AG09309 (cell line): Measurements from ENCODE around the gene NEK9.

ENCODE experiments used
- DNase-seq: peaks from one replicate; pipeline ENCODE4 v3.0.0-alpha.2; 2010; ENCODE audit warnings: low read depth
- H3K4me3 ChIP-seq: 2 replicates; pipeline ENCODE4 v1.5.1; 2011; ENCODE audit warnings: mild to moderate bottlenecking, low read depth, low read length, moderate library complexity; ENCODE audit not compliant: control insufficient read depth
- CTCF ChIP-seq: IDR thresholded peaks from 2 replicates; pipeline ENCODE4 v1.5.1; 2011; ENCODE audit warnings: mild to moderate bottlenecking, low read depth, low read length, inconsistent platforms; ENCODE audit not compliant: insufficient read depth, control insufficient read depth; ENCODE audit errors: missing control alignments

The NEK9 gene

GRCh38 chr14:75126679-75127473, at the start of gene NEK9:
TSS of gene NEK9 (minus strand) at chr14:75127048. CDS start at chr14:75126921, 127 bp downstream.
- TF ChIP-seq CTCF: no peak
- peak within 1 kb of the TSS; percentile 60 for H3K4me3 ChIP-seq
- no peak for DNase-seq

DNA sequence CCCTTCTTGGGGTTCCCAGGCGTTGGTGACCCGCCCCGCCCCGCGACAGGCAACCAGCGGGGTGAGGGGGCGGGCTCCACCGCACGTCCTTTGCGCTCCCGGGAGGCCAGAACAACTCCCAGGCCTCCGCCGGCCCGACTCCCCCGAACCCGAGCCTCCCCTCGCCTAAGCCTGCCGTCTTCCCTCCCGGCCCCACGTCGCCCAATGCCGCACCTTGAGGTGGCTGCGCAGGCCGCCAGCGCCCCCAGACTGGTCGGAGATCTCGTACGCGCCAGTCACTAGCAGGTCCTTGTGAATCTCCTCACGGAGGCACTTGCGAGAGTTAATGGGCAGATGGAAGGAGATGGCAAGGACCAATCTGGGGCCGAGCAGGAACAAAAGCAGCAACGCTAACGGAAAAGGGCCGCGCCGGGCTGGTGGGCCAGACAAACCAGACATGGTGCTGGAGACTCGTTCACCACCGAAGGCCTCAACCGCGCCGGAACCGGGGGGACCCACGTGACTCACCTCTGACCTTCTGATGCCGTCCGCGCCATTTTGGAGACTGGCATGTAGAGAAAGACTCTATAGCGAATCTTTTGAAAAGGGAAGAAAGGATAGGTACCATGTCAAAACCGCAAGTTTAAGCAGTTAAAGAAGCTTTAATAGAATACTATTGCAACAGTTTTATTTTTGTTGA, 49.4 kb upstream of the NEK9 start, which contains the start of gene TMED10:
TSS of gene TMED10 (minus strand) at position 471 of the 679 bp plus-strand sequence. CDS start at position 438, 33 bp downstream.
- peak; percentile 52 for DNase-seq
- TF ChIP-seq CTCF: no peak
- H3K4me3 ChIP-seq: peak within 1 kb of the TSS; percentile 99

DNA sequence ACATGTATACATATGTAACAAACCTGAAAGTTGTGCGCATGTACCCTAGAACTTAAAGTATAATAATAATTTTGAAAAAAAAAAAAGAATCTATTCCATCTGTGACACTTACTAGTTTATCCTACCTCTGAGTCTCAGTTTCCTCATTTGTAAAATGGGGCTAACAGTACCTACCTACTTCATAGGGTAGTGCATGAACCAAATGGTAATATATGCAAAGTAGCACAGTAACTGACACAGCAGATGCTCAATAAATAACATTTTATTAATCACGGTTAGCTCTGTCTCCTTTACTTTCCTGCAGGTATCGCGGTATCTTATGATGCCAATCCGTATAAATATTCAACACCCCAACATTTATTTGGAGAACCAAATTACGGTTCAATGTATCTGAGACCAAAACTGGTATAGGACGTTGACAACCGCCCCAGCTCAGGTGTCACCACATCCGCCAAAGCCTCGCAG, 48.9 kb upstream of the NEK9 start:
- H3K4me3 ChIP-seq: peak overlapping the region; percentile 99

DNA sequence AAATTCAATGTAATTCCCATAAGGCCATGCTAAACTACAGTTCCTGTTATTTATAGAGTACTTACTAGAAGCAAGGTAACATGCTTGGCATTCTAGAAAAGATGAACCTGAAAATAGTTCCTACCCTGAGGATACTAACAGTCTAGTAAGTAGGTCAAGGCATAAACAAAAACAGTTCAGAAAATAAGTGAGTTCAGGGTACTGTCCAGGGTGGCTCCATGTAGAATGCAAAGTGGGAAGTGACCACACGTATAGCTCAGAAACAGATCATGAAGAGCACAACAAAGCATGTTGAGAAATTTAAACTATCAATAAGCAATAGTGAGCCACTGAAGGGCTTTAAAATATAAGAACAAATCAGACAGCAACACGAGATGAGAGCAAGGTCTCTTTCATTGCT, 47.2 kb upstream of the NEK9 start:
- DNase-seq: no peak
- H3K4me3 ChIP-seq: no peak overlapping the region
- TF ChIP-seq CTCF: no peak

More for the DNA sequence above, 48.9 kb upstream of the NEK9 start:
- no peak for TF ChIP-seq CTCF
- DNase-seq: no peak

GRCh38 chr14:75170772-75171171, 43.9 kb upstream of the NEK9 start:
- TF ChIP-seq CTCF: no peak
- H3K4me3 ChIP-seq: no peak overlapping the region
- DNase-seq: no peak

GRCh38 chr14:75168586-75169335, 41.9 kb upstream of the NEK9 start:
- H3K4me3 ChIP-seq: no peak overlapping the region
- no peak for TF ChIP-seq CTCF
- DNase-seq: no peak
